Renal cortex interstitium (tissue), 11 donors: ENCODE measurements around the gene TRIM43. TPM values are rescaled to one million over a fixed set of nuclear protein-coding genes. Genes with fewer than 3 reads are reported as not detected.
"Not testable (repeated sequence)": the region's sequence is repeated elsewhere in the genome, so short reads cannot be mapped to it uniquely, and the experiment has no call there.

Experiments used
- DNase-seq, 11 donors: peaks; one replicate each; pipeline ENCODE4 v3.0.0-alpha.2; 2013; ENCODE audit warnings: low read depth in 9 of 11, low spot score in 4 of 11; ENCODE audit errors: extremely low read depth in 1 of 11
- polyA plus RNA-seq, 3 donors: library from polyadenylated mRNA; unstranded; fragments of 120-200 nt; gene quantifications; one replicate each; pipeline ENCODE4 v1.2.1, GENCODE V29; 2013; ENCODE audit not compliant: insufficient read length in 3 of 3

The TRIM43 gene
- polyA plus RNA-seq, 3 donors: 0.20 to 1.00 (median 0.49) TPM

- not testable (repeated sequence) for DNase-seq
These were observed 41.9 kb downstream of the TRIM43 start for GRCh38 chr2:95633626-95634259.

GRCh38 chr2:95640515-95641288, 48.9 kb downstream of the TRIM43 start:
- not testable (repeated sequence) for DNase-seq

- not testable (repeated sequence) for DNase-seq
These were observed 49.4 kb downstream of the TRIM43 start for GRCh38 chr2:95641289-95641575.

- DNase-seq: not testable (repeated sequence)
These were observed 50.0 kb downstream of the TRIM43 start for GRCh38 chr2:95641787-95642186.

- DNase-seq: not testable (repeated sequence)
These were observed 50.6 kb downstream of the TRIM43 start for GRCh38 chr2:95642360-95642759.

- DNase-seq: not testable (repeated sequence)
These were observed 51.1 kb downstream of the TRIM43 start for GRCh38 chr2:95642951-95643350.

GRCh38 chr2:95645312-95645711, 53.5 kb downstream of the TRIM43 start:
- not testable (repeated sequence) for DNase-seq

GRCh38 chr2:95646274-95646994, 54.6 kb downstream of the TRIM43 start:
- not testable (repeated sequence) for DNase-seq

GRCh38 chr2:95648894-95649544, 57.2 kb downstream of the TRIM43 start:
- DNase-seq: not testable (repeated sequence)

Other genes starting within 250 kb of the TRIM43 start
- 10 to 100 TPM; 33.6 to 53.8 (median 43.0) TPM for gene FAHD2A, start 189.3 kb upstream of the TRIM43 start, polyA plus RNA-seq
- gene TRIM43B, start 107.2 kb upstream of the TRIM43 start, polyA plus RNA-seq: under 1 TPM in 1 of 3 donors, not detected in 2; 0.32 TPM